Frontal cortex (tissue), 4 donors: ENCODE data around the gene TMEM63A. TPM values are rescaled to one million over a fixed set of nuclear protein-coding genes. Genes with fewer than 3 reads are reported as not detected.

Experiments used
- DNase-seq, 2 donors: peaks; one replicate each; pipeline ENCODE4 v3.0.0; 2012; ENCODE audit warnings: low spot score in 2 of 2
- FAIRE-seq: peaks from 2 replicates; lab custom pipeline; 2012; peaks lifted over from hg19 to GRCh38; lab: Jason Lieb, UNC
- total RNA-seq: library from RNA; depleted of rRNA; stranded (reverse); fragments of >200 nt; gene quantifications from one replicate; pipeline ENCODE4 v1.2.3, GENCODE V29; 2014
- donor health status: control.
- donor health status: control.
- donor health status: control.

The TMEM63A gene
- total RNA-seq, 1 donor from 2014 or later, result 0.82 TPM

- DNase-seq (peak; percentile 56 to 77), FAIRE-seq (no peak)
These were observed 29.3 kb upstream of the TMEM63A start for GRCh38 chr1:225911191-225912130.

- no peak for DNase-seq
- no peak for FAIRE-seq
These were observed 27.3 kb upstream of the TMEM63A start for GRCh38 chr1:225909477-225909876.

GRCh38 chr1:225908773-225909172, 26.6 kb upstream of the TMEM63A start:
- DNase-seq (no peak), FAIRE-seq (no peak)

- FAIRE-seq, result no peak
- DNase-seq, result no peak
These were observed 25.9 kb upstream of the TMEM63A start for GRCh38 chr1:225908013-225908640.

- FAIRE-seq, result no peak
- DNase-seq, result no peak
These were observed 25.2 kb upstream of the TMEM63A start for GRCh38 chr1:225907341-225907740.

- DNase-seq, result no peak
- no peak for FAIRE-seq
These were observed 24.3 kb upstream of the TMEM63A start for GRCh38 chr1:225906467-225906866.

GRCh38 chr1:225903623-225904022, 21.4 kb upstream of the TMEM63A start:
- FAIRE-seq, result no peak
- no peak for DNase-seq

- no peak for DNase-seq
These were observed 17.1 kb upstream of the TMEM63A start for GRCh38 chr1:225899044-225899925.

GRCh38 chr1:225897595-225898514, 15.7 kb upstream of the TMEM63A start:
- FAIRE-seq, result no peak

More at GRCh38 chr1:225899044-225899925, 17.1 kb upstream of the TMEM63A start:
- FAIRE-seq, result no peak

GRCh38 chr1:225896937-225897549, 14.9 kb upstream of the TMEM63A start:
- DNase-seq (no peak), FAIRE-seq (no peak)

More at GRCh38 chr1:225897595-225898514, 15.7 kb upstream of the TMEM63A start:
- DNase-seq, result no peak

GRCh38 chr1:225896494-225896893, 14.3 kb upstream of the TMEM63A start:
- DNase-seq (no peak), FAIRE-seq (no peak)

- DNase-seq (no peak), FAIRE-seq (no peak)
These were observed 10.1 kb upstream of the TMEM63A start for GRCh38 chr1:225892307-225892706.

GRCh38 chr1:225891229-225891972, 9.2 kb upstream of the TMEM63A start:
- no peak for FAIRE-seq

GRCh38 chr1:225890346-225891228, 8.4 kb upstream of the TMEM63A start:
- FAIRE-seq (no peak), DNase-seq (no peak)

More at GRCh38 chr1:225891229-225891972, 9.2 kb upstream of the TMEM63A start:
- DNase-seq, result no peak

GRCh38 chr1:225889743-225890142, 7.6 kb upstream of the TMEM63A start:
- FAIRE-seq, result no peak
- no peak for DNase-seq

GRCh38 chr1:225888898-225889601, 6.9 kb upstream of the TMEM63A start, which contains the start of gene LEFTY1:
TSS of gene LEFTY1 (minus strand) at chr1:225889146. CDS start at chr1:225889066, 80 bp downstream.
- DNase-seq (no peak), FAIRE-seq (no peak)
